NB4 (cell line): ENCODE data around the gene ELK4.

Experiments used
- DNase-seq: peaks from one replicate; pipeline ENCODE4 v3.0.0; 2010; ENCODE audit warnings: low read depth
- H3K4me3 ChIP-seq: one replicate; pipeline ENCODE4 v1.5.1; 2011; ENCODE audit warnings: mild to moderate bottlenecking, low read depth, low read length, moderate library complexity
- MYC ChIP-seq: IDR thresholded peaks from 2 replicates; pipeline ENCODE4 v1.6.1; 2011; ENCODE audit warnings: low read depth, low read length
- POLR2A ChIP-seq: IDR thresholded peaks from 2 replicates; pipeline ENCODE4 v1.6.1; 2011; ENCODE audit warnings: mild to moderate bottlenecking; ENCODE audit not compliant: insufficient read length; ENCODE audit errors: extremely low read depth
- TF ChIP-seq, protein P1 (sequence below): IDR thresholded peaks from 2 replicates; pipeline ENCODE4 v1.6.1; 2011; ENCODE audit warnings: low read depth, low read length
- TF ChIP-seq, protein P2 (sequence below): IDR thresholded peaks from one replicate; pipeline ENCODE4 v1.5.1; 2012; ENCODE audit warnings: low read depth, low read length

Gene ELK4

DNA sequence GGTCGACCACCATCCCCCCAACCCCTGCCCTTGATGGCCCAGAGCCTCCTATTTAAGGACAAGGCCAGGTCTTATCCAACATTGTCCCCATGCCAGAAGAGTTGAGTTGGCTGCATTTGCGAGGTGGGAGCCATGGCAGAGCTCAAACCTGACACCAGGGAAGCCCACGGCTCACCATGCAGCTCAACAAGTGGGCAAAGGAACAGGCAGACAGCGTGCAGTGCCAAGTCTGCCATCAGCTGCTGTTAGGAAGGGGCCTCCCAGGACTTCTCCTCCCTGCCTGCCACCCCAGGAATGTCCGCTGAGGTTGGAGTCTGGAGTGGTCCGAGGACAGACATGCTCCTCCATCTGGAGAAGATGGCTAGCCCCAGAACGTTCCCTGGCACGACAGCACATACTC, 28.6 kb upstream of the ELK4 start:
- TF ChIP-seq POLR2A (no peak), MYC (no peak)
- TF ChIP-seq, protein P1, sequence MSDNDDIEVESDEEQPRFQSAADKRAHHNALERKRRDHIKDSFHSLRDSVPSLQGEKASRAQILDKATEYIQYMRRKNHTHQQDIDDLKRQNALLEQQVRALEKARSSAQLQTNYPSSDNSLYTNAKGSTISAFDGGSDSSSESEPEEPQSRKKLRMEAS: no peak
- TF ChIP-seq, protein P2, sequence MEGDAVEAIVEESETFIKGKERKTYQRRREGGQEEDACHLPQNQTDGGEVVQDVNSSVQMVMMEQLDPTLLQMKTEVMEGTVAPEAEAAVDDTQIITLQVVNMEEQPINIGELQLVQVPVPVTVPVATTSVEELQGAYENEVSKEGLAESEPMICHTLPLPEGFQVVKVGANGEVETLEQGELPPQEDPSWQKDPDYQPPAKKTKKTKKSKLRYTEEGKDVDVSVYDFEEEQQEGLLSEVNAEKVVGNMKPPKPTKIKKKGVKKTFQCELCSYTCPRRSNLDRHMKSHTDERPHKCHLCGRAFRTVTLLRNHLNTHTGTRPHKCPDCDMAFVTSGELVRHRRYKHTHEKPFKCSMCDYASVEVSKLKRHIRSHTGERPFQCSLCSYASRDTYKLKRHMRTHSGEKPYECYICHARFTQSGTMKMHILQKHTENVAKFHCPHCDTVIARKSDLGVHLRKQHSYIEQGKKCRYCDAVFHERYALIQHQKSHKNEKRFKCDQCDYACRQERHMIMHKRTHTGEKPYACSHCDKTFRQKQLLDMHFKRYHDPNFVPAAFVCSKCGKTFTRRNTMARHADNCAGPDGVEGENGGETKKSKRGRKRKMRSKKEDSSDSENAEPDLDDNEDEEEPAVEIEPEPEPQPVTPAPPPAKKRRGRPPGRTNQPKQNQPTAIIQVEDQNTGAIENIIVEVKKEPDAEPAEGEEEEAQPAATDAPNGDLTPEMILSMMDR: no peak
- H3K4me3 ChIP-seq: no peak overlapping the region

DNA sequence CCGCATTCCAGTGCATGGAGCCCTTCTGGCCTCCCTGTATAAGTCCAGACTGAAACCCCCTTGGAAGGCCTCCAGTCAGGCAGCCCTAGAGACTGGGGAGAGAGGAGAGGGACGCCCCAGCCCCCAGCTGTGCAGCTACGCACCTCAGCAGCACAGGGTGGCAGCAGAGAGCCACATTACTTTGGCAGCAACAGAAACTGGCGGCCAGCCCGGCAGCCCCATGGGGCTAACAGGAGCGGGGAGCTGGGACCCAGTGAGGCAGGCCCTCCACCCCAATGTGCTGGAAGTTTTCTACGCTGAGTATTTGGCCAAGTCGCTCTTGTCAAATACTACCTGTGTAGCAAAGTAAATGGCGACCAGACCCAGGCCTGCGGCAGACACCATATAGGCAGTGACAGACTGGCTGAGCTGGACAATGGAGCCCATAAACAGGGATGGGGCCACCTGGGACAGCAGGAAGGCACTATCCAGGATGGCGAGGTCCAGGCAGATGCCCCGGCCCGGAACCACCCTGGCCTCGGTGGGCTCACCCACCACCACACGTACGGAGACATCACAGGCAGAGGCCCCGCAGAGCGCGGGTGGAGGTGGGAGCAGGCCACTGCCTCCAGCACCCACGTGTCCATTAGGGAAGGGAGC, 27.3 kb upstream of the ELK4 start:
- peak; percentile 73 for DNase-seq
- TF ChIP-seq, protein P1: 0 out of 2 replicates have a peak, but pooled peaks have one; percentile 13
- TF ChIP-seq, protein P2: peak; percentile 89
- TF ChIP-seq POLR2A: no peak
- no peak for TF ChIP-seq MYC
- H3K4me3 ChIP-seq: no peak overlapping the region

More for the DNA sequence above, 28.6 kb upstream of the ELK4 start:
- no peak for DNase-seq

DNA sequence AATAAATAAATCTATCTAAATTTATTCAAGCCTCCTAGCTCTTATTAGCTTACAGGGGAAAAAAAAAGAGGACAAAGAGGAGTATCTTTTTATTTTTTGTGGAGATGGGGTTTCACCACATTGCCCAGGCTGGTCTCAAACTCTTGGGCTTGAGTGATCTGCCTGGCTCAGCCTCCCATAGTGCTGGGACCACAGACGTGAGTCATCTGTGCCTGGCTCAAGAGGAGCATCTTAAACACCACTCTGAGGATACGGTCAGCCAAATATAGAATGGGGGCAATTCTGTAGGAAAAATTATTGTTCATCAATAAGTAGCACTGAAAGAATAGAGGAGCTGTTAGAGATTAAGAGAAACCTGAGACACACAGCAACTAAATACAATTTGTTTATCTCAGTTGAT, 24.4 kb upstream of the ELK4 start:
- TF ChIP-seq, protein P1: no peak
- H3K4me3 ChIP-seq: no peak overlapping the region
- DNase-seq: no peak

DNA sequence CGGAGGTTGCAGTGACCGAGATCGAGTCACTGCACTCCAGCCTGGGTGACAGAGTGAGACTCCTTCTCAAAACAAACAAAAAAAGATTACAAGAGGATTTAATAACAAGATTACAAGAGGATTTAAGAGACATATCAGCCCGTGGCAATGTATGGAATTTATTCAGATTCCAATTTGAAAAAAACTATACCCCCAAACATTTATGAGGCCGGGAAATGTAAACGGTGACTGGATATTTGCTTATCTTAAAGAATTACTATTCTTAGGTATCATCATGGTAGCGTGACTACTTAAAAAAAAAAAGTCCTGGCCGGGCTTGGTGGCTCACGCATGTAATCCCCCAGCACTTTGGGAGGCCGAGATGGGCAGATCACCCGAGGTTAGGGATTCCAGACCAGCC, 21.2 kb upstream of the ELK4 start:
- TF ChIP-seq POLR2A (no peak), MYC (no peak)
- TF ChIP-seq, protein P1: no peak
- TF ChIP-seq, protein P2: no peak
- no peak for DNase-seq
- no peak overlapping the region for H3K4me3 ChIP-seq

DNA sequence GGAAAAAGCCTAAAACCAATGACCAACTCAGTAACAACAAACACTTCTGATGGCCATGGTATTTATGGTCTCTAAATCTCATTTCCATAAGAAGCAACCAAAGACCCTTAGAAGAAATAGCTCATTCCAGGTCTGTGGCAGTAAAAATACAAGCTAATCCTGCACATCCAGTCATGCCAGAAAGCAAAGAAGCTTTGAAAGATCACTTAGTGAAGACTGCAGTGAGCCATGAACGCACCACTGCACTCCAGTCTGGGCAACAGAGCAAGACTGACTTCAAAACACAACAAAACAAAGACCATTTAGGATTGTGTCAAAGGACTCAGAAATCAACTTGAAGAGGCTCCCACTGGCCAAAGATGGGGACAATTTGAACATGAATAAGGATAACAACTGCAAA, 18.4 kb upstream of the ELK4 start:
- no peak overlapping the region for H3K4me3 ChIP-seq
- TF ChIP-seq MYC: no peak
- TF ChIP-seq, protein P1: no peak
- TF ChIP-seq, protein P2: no peak
- no peak for TF ChIP-seq POLR2A
- DNase-seq: no peak

DNA sequence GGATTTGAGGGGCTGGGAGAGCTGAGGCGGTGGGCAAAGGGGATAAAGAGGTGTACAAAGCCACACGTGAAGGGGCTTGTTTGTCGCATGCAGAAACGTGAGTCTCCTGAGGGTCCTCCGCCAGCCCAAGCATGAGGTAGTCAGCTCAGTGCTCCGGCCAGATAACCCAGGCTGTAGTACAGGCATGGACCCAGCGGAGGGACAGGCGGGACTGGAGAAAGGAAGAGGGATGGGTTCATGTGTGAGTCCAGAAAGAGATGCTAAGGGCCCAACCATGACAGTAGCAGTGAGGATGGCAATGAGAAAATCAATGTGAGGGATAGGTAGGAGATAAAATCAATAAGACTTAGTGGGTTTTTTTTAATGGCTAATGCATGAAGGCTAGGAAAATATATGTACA, 13.7 kb upstream of the ELK4 start:
- DNase-seq: no peak
- no peak for TF ChIP-seq MYC
- no peak overlapping the region for H3K4me3 ChIP-seq

DNA sequence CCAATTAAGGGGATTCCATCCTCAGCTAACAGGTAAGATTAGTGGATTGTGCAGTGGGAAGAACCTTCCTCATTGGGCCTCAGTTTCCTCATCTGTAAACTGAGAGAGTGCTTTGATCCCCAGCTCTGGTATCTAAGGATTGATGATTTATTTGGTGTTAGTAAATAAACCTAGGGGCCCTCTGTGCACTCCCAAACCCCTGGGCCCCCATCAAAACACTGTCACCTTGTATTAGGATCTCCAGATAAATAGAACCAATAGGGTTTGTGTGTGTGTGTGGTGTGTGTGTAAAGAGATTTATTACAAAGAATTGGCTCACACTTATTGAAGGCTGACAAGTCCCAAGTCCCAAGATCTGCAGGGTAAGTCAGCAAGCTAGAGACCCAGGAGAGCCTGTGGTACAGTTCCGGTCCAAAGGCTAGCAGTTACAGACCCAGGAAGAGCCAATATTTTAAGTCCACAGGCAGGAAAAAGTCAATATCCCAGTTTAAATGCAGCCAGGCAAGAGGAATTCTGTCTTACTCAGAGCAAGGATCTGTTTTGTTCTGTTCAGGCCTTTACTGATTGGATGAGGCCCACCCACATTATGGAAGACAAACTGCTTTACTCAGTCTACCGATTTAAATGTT, 11.0 kb upstream of the ELK4 start:
- no peak overlapping the region for H3K4me3 ChIP-seq
- TF ChIP-seq, protein P2: no peak
- TF ChIP-seq MYC: no peak
- TF ChIP-seq, protein P1: no peak
- no peak for TF ChIP-seq POLR2A
- DNase-seq: no peak
